ENCODE data around the gene SURF2. TPM values are rescaled to one million over a fixed set of nuclear protein-coding genes. Genes with fewer than 3 reads are reported as not detected.

SURF2 gene
- polyA plus RNA-seq, 4 donors, result 19.5 to 28.5 (median 22.8) TPM

DNA sequence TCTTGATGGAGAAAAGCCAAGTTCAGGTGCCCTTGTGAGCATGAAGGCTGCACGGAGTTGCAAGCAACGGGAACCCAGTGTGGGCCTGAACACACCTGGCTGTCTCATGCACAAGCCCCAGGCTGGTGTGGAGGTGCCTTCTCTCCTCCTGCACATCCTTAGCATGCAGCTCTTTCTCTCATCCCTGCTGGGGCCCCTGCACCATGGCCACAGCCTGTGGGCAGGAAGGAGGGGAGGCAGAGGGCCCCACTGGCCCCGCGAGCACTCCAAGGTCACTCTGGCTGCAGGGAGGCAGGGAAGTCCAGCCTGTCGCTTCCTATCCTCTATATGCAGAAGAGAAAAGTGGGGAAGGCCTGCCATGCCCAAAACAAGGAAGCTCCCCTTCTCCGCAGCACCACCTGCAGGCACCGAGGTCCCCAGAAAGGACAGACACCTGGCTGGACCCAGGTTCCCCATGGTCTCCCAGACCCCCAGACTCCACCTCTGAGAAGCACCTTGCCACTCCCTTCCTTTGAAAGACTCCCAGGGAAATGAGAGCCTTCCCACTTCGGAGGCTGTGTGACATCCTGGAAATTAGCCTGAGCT lies 38.4 kb downstream of the SURF2 start:
- DNase-seq (ENCODE audit: low read depth in 4 of 4, low spot score in 3 of 4), result no peak

DNA sequence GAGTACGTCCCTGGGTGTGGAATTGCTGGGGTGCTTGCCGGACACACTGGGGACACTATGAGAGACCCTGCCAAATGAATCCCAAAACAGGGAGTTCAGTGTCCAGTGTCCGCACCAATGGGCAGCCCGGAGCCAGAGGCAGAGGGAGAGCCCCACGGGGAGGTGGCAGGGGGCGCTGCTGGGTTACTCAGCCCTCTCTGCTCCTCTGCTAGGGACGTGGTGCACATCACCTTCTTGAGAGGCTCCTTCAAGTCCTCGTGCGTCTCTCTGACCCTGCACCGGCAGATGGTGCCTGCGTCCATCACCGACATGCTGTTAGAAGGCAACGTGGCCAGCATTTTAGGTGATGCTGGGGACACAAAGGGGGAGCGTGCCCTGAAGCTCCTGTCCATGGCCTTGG lies 40.6 kb downstream of the SURF2 start:
- DNase-seq (ENCODE audit: low read depth in 4 of 4, low spot score in 3 of 4), result no peak

DNA sequence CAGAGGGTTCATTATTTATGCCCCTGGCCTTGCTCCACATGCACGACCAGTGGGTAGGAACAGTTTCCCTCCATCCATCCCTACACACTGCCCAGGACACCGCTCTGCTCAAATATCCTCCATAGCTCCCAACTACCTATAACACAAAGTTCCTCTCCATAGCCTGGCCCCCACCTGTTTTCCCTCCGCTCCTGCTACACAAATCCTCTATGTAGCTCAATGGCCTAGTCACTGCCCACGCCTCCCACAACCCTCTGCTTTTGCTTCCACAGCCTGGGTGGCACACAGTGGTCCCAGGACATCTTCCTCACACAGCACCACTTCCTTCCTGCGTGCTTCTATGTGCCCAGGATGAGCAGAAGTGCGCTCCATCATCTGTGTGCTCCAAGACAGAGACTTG lies 41.0 kb downstream of the SURF2 start:
- DNase-seq (ENCODE audit: low read depth in 4 of 4, low spot score in 3 of 4), result no peak

DNA sequence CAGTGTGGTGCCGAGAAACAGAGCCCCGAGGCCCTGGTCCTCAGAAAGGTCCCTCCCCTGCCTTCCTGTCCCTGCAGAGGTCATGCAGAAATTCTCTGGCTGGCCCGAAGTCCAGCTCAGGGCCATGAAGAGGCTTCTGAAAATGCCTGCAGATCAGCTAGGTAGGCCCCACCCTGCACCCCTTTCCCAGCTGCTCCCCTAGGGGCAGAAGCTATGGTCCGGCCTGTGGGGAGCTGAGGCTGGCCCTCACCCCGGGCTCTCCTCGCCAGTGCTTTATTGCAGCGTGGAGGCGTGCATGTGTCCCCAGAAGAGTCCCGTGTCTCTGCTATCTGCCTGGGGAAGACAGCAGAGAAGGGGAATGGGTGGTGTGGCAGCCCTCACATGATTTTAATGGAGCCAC lies 41.5 kb downstream of the SURF2 start:
- no peak for DNase-seq (ENCODE audit: low read depth in 4 of 4, low spot score in 3 of 4)

DNA sequence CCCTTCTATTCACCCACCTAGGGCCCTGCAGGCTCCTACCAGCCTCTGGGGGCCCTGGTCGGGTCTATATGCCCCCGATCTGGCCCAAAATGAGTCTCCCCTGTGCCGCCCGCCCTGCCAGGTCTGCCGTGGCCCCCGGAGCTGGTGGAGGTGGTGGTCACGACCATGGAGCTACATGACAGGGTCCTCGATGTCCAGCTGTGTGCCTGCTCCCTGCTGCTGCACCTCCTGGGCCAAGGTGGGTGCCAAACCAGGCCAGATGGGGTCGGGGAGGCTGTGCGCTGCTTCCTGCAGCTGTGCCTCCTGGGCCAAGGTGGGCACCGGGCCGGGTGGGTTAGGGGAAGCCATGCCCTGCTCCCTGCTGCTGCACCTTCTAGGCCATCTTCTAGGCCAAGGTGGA lies 43.9 kb downstream of the SURF2 start:
- no peak for DNase-seq (ENCODE audit: low read depth in 4 of 4, low spot score in 3 of 4)

DNA sequence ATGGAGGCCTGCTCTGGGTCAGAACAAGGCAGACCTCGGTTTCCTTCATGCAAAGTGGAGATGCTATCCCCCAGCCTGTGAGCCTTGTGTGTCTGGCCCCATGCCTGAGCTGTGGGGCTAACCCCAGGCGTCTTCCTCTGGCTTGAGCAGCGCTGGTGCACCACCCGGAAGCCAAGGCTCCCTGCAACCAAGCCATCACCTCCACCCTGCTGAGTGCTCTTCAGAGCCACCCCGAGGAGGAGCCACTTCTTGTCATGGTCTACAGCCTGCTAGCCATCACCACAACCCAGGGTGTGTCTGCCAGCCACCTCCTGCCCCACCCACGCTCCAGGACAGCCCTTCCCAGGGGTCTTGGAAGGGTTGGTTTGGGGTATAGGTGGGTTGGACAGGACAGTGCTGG lies 45.2 kb downstream of the SURF2 start:
- no peak for DNase-seq (ENCODE audit: low read depth in 4 of 4, low spot score in 3 of 4)

DNA sequence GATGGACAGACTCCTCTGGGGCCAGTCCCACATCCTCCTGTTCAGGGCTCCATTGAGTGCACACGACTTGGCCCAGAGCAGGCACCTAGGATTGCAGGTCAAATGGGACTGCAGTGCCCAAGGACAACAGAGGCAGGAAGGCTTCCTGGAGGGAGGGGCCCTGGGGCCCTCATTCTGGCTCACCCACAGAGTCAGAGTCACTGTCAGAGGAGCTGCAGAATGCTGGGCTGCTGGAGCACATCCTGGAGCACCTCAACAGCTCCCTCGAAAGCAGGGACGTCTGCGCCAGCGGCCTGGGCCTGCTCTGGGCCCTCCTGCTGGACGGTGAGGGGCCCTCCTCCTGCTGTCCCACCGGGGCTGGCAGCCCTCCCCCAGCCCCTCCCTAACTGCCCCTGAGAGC lies 46.3 kb downstream of the SURF2 start:
- DNase-seq (ENCODE audit: low read depth in 4 of 4, low spot score in 3 of 4), result no peak

DNA sequence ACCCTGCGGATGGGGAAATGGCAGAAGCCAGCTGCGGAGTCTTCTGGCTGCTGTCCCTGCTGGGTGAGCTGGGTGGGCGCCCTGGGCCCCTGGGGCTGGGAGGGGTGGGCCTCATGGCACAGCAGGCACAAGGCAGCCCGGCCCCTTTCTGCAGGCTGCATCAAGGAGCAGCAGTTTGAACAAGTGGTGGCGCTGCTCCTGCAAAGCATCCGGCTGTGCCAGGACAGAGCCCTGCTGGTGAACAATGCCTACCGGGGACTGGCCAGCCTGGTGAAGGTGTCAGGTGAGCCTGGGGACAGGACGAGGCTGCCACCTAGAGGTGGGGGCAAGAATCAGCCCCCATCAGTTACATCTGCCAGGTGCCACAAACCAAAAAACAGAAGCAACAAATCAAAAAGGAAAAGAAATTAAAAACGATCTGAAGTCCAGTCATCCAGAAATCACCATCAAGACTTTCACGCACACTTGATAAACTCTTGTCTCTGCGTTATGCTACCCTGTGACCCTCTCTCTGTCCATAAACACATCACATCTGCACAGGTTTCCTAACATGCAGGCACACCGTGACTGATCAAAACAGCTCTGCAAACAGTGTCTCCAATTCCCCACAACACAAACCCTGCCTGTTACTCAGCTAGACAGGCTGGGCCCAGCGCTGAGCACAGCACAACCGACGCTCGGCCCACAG lies 47.6 kb downstream of the SURF2 start:
- DNase-seq (ENCODE audit: low read depth in 4 of 4, low spot score in 3 of 4), result no peak

DNA sequence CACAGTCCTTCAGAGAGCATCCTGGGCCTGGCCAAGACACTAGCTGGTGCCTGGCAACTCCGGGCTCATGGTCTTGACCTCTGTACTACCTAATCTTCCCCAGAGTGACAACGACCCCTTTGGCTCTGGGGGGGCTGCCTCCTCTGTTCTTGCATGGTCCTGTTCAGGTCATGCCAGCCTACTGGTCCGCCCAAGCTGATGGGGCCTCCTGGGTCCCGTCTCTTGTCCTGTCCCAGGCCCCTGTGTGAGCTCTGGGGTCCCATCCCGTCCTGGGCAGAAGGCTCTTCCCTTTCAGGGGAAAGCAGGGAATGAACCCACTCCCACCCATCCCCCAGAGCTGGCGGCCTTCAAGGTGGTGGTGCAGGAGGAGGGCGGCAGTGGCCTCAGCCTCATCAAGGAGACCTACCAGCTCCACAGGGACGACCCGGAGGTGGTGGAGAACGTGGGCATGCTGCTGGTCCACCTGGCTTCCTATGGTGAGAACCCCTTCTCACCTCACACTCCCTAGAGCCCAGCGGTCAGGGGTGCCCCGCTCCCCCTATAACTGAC lies 48.2 kb downstream of the SURF2 start:
- no peak for DNase-seq (ENCODE audit: low read depth in 4 of 4, low spot score in 3 of 4)

DNA sequence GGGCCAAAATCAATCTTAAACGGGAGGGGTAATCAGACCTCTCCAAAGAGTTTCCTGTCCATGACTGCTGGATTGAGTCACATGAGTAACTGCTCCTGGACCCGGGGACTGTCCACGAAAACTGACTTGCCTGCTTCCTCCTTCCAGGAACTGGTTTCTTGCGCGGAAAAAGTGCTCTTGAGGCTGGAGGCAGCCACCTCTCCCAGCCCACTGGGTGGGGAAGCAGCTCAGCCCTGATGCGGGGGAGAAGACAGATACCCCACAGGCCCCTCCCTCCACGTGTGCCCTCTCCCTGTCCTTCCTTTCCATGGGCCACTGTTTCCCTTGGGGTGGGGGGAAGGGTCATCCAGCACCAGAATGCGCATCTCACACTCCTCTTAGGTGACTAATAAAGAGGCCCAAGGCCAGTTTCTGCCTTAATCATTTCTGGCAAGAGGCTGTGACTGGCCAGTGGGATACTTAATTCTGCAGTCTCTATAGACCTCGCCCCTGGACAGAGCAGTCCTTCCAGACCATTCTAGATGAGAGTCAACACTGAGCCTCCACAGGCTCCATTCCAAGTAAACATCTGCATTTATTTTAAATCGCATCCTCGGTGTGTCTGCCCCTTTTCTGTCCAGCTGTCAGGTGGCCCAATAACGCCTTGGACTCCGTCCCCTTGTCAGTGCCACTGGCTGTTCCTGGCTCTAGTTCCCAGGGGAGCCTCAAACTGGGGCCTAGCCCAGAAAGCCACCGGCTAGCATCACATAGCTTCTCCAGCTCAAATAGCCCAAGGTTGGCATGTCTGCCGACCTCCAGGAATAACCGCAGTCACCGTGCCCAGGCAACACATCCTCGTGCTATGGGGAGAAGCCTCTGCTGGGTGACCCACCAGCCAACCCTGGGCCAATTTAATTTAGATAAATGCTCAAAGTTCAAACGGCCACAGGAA lies 49.4 kb downstream of the SURF2 start:
- no peak for DNase-seq (ENCODE audit: low read depth in 4 of 4, low spot score in 3 of 4)

DNA sequence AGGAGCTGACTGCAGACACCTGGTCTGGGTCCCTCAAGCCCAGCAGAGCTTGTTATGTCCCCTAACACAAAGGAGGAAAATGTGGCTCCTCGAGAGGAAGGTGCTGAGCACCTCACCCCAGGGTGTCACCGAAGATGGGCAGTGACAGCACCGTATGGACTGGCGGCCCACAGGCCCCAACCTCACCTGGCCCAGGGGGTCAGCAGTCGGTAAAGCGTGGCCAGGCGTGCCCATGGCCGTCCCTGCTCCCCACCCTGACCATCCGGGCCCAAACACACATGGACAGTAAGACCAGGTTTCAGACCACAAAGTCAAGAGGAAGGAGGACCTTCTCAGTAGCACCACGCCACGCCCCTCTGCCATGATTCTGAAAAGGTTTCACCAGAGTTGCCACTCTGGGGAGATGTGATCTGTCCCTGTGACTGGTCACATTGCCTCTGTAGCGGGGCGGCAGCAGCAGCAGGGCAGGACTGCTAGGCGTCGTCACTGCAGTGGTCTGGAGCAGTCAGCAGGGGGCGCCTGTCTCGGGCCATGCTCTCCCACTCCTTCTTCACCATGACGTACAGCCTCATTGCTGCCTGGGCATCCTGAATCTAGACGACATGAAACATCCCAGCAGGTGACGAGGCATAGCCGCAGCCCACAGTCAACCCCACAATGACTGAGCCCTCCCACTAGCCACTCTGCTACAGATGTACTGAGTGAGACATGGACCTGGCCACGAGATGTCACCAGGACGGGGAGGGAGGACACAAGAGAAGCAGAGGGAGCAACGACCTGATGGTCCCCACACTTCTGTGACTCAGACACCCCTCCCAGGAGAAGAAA lies 50.3 kb downstream of the SURF2 start:
- peak in 2 of 4 donors; percentile 38 to 66 for DNase-seq (ENCODE audit: low read depth in 4 of 4, low spot score in 3 of 4)

DNA sequence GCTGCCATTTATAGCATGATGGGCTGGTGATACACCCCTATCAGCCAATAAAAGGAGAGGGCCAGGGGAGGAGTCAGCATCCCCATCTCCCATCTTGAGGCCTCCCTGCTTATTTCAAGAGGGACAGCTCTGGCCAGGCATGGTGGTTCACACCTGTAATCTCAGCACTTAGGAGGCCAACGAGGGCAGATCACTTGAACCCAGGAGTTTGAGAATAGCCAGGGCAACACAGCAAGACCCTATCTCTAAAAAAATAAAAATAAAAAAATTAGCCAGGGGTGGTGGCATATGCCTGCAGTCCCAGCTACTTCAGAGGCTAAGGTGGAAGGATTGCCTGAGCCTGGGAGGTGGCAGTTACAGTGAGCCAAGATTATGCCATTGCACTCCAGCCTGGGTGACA lies 51.7 kb downstream of the SURF2 start:
- DNase-seq (ENCODE audit: low read depth in 4 of 4, low spot score in 3 of 4), result no peak

Other genes starting within 250 kb of the SURF2 start
- 10 to 100 TPM; 32.8 to 36.3 (median 33.6) TPM for gene RALGDS, start 235.3 kb upstream of the SURF2 start, polyA plus RNA-seq (ENCODE audit: insufficient read length in 4 of 4)
- 1 to 10 TPM; 1.8 to 3.3 (median 2.4) TPM for gene GBGT1, start 192.6 kb upstream of the SURF2 start, polyA plus RNA-seq (ENCODE audit: insufficient read length in 4 of 4)
- gene OBP2B, start 147.3 kb upstream of the SURF2 start, polyA plus RNA-seq (ENCODE audit: insufficient read length in 4 of 4), result under 1 TPM in 1 of 4 donors, not detected in 3; 0.30 TPM
- 10 to 100 TPM in 3 of 4 donors, 1 to 10 TPM in 1; 9.8 to 30.9 (median 24.8) TPM for gene ABO, start 81.3 kb upstream of the SURF2 start, polyA plus RNA-seq (ENCODE audit: insufficient read length in 4 of 4)
- 10 to 100 TPM; 25.0 to 32.0 (median 28.4) TPM for gene SURF6, start 20.4 kb upstream of the SURF2 start, polyA plus RNA-seq (ENCODE audit: insufficient read length in 4 of 4)
- gene MED22, start 8.4 kb upstream of the SURF2 start, polyA plus RNA-seq (ENCODE audit: insufficient read length in 4 of 4), result 10 to 100 TPM; 25.1 to 32.8 (median 26.8) TPM
- 1,000 to 10,000 TPM; 2,356 to 2,677 (median 2,609) TPM for gene RPL7A, start 8.3 kb upstream of the SURF2 start, polyA plus RNA-seq (ENCODE audit: insufficient read length in 4 of 4)
- gene SURF1, start 63 bp upstream of the SURF2 start, polyA plus RNA-seq (ENCODE audit: insufficient read length in 4 of 4), result 10 to 100 TPM; 33.8 to 53.0 (median 42.4) TPM
- gene SURF4, start 19.5 kb downstream of the SURF2 start, polyA plus RNA-seq (ENCODE audit: insufficient read length in 4 of 4), result 100 to 1,000 TPM; 174 to 189 (median 181) TPM
- gene STKLD1, start 19.8 kb downstream of the SURF2 start, polyA plus RNA-seq (ENCODE audit: insufficient read length in 4 of 4), result 1 to 10 TPM; 3.4 to 5.0 (median 4.3) TPM
- 10 to 100 TPM; 29.4 to 32.1 (median 30.7) TPM for gene REXO4, start 61.5 kb downstream of the SURF2 start, polyA plus RNA-seq (ENCODE audit: insufficient read length in 4 of 4)
- 10 to 100 TPM in 1 of 4 donors, 1 to 10 TPM in 3; 6.6 to 12.0 (median 8.8) TPM for gene ADAMTS13, start 65.8 kb downstream of the SURF2 start, polyA plus RNA-seq (ENCODE audit: insufficient read length in 4 of 4)
- 10 to 100 TPM; 25.4 to 40.6 (median 28.5) TPM for gene CACFD1, start 103.4 kb downstream of the SURF2 start, polyA plus RNA-seq (ENCODE audit: insufficient read length in 4 of 4)
- gene SLC2A6, start 122.5 kb downstream of the SURF2 start, polyA plus RNA-seq (ENCODE audit: insufficient read length in 4 of 4), result 1 to 10 TPM; 1.1 to 2.3 (median 1.5) TPM
- under 1 TPM in 2 of 4 donors, not detected in 2; 0.09 to 0.28 TPM for gene MYMK, start 168.4 kb downstream of the SURF2 start, polyA plus RNA-seq (ENCODE audit: insufficient read length in 4 of 4)
- gene ADAMTSL2, start 178.2 kb downstream of the SURF2 start, polyA plus RNA-seq (ENCODE audit: insufficient read length in 4 of 4), result 1 to 10 TPM; 1.5 to 2.9 (median 1.8) TPM

All from right renal pelvis (tissue), 4 donors.